LNCaP clone FGC (cell line): ENCODE results near the gene KAT6B.

Source experiments
- DNase-seq: peaks from one replicate; pipeline ENCODE4 v3.0.0-alpha.2; 2011; ENCODE audit warnings: low read depth
- H3K4me3 ChIP-seq: 2 replicates; pipeline ENCODE4 v1.5.1; 2011; ENCODE audit warnings: mild to moderate bottlenecking, low read depth, low read length, control low read depth
- CTCF ChIP-seq: IDR thresholded peaks from 2 replicates; pipeline ENCODE4 v1.5.1; 2012; ENCODE audit warnings: mild to moderate bottlenecking; ENCODE audit not compliant: control insufficient read depth, insufficient read depth; ENCODE audit errors: extremely low read depth

Gene KAT6B

GRCh38 chr10:75072727-75073126 is 246.3 kb downstream of the KAT6B start:
- TF ChIP-seq CTCF, result no peak

GRCh38 chr10:75073442-75073841 is 247.0 kb downstream of the KAT6B start:
- no peak overlapping the region for H3K4me3 ChIP-seq
- DNase-seq, result no peak
- no peak for TF ChIP-seq CTCF

More at GRCh38 chr10:75072727-75073126, 246.3 kb downstream of the KAT6B start:
- H3K4me3 ChIP-seq, result no peak overlapping the region
- DNase-seq, result no peak

- no peak for TF ChIP-seq CTCF
- no peak for DNase-seq
- H3K4me3 ChIP-seq, result no peak overlapping the region
Measured at GRCh38 chr10:75074711-75075445, 248.5 kb downstream of the KAT6B start.

- no peak for DNase-seq
- H3K4me3 ChIP-seq, result no peak overlapping the region
- no peak for TF ChIP-seq CTCF
Measured at GRCh38 chr10:75076348-75076747, 249.9 kb downstream of the KAT6B start.

- DNase-seq, result no peak
- no peak overlapping the region for H3K4me3 ChIP-seq
- no peak for TF ChIP-seq CTCF
Measured at GRCh38 chr10:75079436-75080083, 253.2 kb downstream of the KAT6B start.

GRCh38 chr10:75080554-75080953 is 254.2 kb downstream of the KAT6B start:
- no peak for DNase-seq
- no peak overlapping the region for H3K4me3 ChIP-seq
- no peak for TF ChIP-seq CTCF

GRCh38 chr10:75081379-75081778 is 255.0 kb downstream of the KAT6B start:
- no peak for TF ChIP-seq CTCF

More at GRCh38 chr10:75081379-75081778, 255.0 kb downstream of the KAT6B start:
- DNase-seq, result no peak
- H3K4me3 ChIP-seq, result no peak overlapping the region
